ENCODE data around the gene GPR161. TPM values are rescaled to one million over a fixed set of nuclear protein-coding genes. Genes with fewer than 3 reads are reported as not detected.

GPR161 gene
- total and polyA plus RNA-seq, 2 of the 13 experiments (the other 11 are each of a cell fraction or from before 2014, with no cell fraction given): 0.13 to 0.35 TPM

- TF ChIP-seq NR3C1 (CRISPR knock-in tag; IDR thresholded peaks at IDR 0.05) (no peak), SAP130 (CRISPR knock-in tag; IDR thresholded peaks at IDR 0.05; ENCODE audit: low read depth) (peak; percentile 92), CBX5 (CRISPR knock-in tag; IDR thresholded peaks at IDR 0.05; ENCODE audit: borderline replicate concordance) (peak; percentile 33; the same call in 1 of the 2 replicates), PAF1 (CRISPR knock-in tag; IDR thresholded peaks at IDR 0.05) (no peak), NONO (IDR thresholded peaks at IDR 0.05) (no peak), NONO (CRISPR knock-in tag; conservative IDR thresholded peaks at IDR 0.05) (peak; percentile 80), AHR (CRISPR knock-in tag; IDR thresholded peaks at IDR 0.05) (0 out of 2 replicates have a peak, but pooled peaks have one; percentile 42), ZGPAT (CRISPR knock-in tag; IDR thresholded peaks at IDR 0.05) (peak; percentile 90), FOXC1 (CRISPR knock-in tag; IDR thresholded peaks at IDR 0.05; ENCODE audit: borderline replicate concordance) (peak; percentile 80; the same call in 1 of the 2 replicates), ZNF83 (CRISPR knock-in tag; IDR thresholded peaks at IDR 0.05; ENCODE audit: borderline replicate concordance) (0 out of 2 replicates have a peak, but pooled peaks have one; percentile 19), STAG1 (CRISPR knock-in tag; IDR thresholded peaks at IDR 0.05) (peak; percentile 35), ZSCAN30 (CRISPR knock-in tag; IDR thresholded peaks at IDR 0.05) (no peak), POLR2AphosphoS5 (IDR thresholded peaks at IDR 0.05; ENCODE audit: low read depth, low read length) (peak; percentile 63), ZNF564 (CRISPR knock-in tag; IDR thresholded peaks at IDR 0.05) (no peak), CEBPZ (IDR thresholded peaks at IDR 0.05; ENCODE audit: low read length) (no peak), ZFY (CRISPR knock-in tag; IDR thresholded peaks at IDR 0.05) (peak; percentile 86), ETS1 (CRISPR knock-in tag; IDR thresholded peaks at IDR 0.05) (no peak), ZMYM2 (CRISPR knock-in tag; IDR thresholded peaks at IDR 0.05) (peak; percentile 71; the same call in 1 of the 2 replicates), ZNF678 (CRISPR knock-in tag; IDR thresholded peaks at IDR 0.05) (no peak), TRAFD1 (CRISPR knock-in tag; IDR thresholded peaks at IDR 0.05; ENCODE audit: borderline replicate concordance) (no peak), CEBPB (IDR thresholded peaks at IDR 0.05; ENCODE audit: borderline replicate concordance, low read depth, low read length) (peak; percentile 44; the same call in 1 of the 2 replicates), NFKBIZ (CRISPR knock-in tag; IDR thresholded peaks at IDR 0.05) (no peak), SMARCE1 (IDR thresholded peaks at IDR 0.05; ENCODE audit: borderline replicate concordance) (no peak), HDAC1 (CRISPR knock-in tag; IDR thresholded peaks at IDR 0.05) (peak; percentile 87)
These were observed 42.1 kb upstream of the GPR161 start, which contains the start of gene TIPRL (continued) for GRCh38 chr1:168178638-168179437.
